ENCODE data around the gene CHAF1B. TPM values are rescaled to one million over a fixed set of nuclear protein-coding genes. Genes with fewer than 3 reads are reported as not detected.
"Not testable (repeated sequence)": the region's sequence is repeated elsewhere in the genome, so short reads cannot be mapped to it uniquely, and the experiment has no call there.

The CHAF1B gene
- total RNA-seq, 4 donors from 2014 or later, result 1.2 to 3.9 (median 2.6) TPM

DNA sequence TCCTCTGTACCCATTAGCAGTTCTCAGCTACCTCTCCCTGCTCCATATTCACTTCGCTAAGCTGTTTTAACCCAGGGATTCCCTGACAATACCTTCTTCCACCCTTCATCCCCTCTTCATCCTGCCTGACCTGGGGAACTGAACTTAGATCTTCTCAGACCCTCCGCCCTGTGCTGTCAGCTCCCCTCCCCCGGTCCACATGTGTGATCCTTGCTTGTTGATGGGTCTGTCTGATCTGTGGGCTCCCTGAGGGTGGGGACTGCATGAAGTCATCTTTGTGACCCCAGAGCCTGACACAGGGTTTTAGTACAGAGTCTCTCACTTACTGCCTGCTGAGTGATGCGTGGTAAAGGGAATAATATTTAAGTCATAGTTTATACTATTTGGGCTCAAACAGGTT is 11.8 kb downstream of the CHAF1B start:
- Histone ChIP-seq H3K36me3 (peaks cover 17% of the 10 kb centered on the region), H3K9me3 (no peaks in the 10 kb centered on the region), H3K4me3 (no peak overlapping the region), H3K27me3 (no peaks in the 10 kb centered on the region), H3K27ac (no peak overlapping the region), H3K4me1 (no peaks in the 10 kb centered on the region)
- peak; percentile 30 to 63 for DNase-seq (ENCODE audit: low spot score in 2 of 2)
- WGBS, result 93% methylated on average over 4 of the region's 4 CpGs
- TF ChIP-seq POLR2A (IDR thresholded peaks at IDR 0.05) (no peak), POLR2AphosphoS5 (IDR thresholded peaks at IDR 0.05) (no peak), EP300 (IDR thresholded peaks at IDR 0.05) (no peak)
- TF ChIP-seq, protein P1, sequence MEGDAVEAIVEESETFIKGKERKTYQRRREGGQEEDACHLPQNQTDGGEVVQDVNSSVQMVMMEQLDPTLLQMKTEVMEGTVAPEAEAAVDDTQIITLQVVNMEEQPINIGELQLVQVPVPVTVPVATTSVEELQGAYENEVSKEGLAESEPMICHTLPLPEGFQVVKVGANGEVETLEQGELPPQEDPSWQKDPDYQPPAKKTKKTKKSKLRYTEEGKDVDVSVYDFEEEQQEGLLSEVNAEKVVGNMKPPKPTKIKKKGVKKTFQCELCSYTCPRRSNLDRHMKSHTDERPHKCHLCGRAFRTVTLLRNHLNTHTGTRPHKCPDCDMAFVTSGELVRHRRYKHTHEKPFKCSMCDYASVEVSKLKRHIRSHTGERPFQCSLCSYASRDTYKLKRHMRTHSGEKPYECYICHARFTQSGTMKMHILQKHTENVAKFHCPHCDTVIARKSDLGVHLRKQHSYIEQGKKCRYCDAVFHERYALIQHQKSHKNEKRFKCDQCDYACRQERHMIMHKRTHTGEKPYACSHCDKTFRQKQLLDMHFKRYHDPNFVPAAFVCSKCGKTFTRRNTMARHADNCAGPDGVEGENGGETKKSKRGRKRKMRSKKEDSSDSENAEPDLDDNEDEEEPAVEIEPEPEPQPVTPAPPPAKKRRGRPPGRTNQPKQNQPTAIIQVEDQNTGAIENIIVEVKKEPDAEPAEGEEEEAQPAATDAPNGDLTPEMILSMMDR (IDR thresholded peaks at IDR 0.05), result no peak

DNA sequence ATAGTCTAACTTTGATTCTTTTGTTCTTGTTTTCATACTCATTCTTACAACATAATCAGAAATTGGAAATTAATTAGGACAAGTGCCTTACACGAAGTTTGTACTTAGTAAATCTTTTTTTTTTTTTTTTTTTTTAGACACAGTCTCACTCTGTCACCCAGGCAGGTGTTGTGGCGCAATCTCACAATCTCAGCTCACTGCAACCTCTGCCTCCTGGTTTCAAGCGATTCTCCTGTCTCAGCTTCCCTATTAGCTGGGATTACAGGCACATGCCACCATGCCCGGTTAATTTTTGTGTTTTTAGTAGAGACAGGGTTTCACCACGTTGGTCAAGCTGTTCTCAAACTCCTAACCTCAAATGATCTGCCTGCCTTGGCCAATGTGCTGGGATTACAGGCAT is 12.4 kb downstream of the CHAF1B start:
- 76% methylated on average over 5 of the region's 5 CpGs for WGBS
- no peak overlapping the region for H3K27ac ChIP-seq
- no peaks in the 10 kb centered on the region for H3K4me1 ChIP-seq
- H3K36me3 ChIP-seq, result peaks cover 18% of the 10 kb centered on the region
- H3K9me3 ChIP-seq, result no peaks in the 10 kb centered on the region
- no peak for TF ChIP-seq POLR2A (IDR thresholded peaks at IDR 0.05)
- no peak overlapping the region for H3K4me3 ChIP-seq
- H3K27me3 ChIP-seq, result no peaks in the 10 kb centered on the region
- no peak for DNase-seq (ENCODE audit: low spot score in 2 of 2)

DNA sequence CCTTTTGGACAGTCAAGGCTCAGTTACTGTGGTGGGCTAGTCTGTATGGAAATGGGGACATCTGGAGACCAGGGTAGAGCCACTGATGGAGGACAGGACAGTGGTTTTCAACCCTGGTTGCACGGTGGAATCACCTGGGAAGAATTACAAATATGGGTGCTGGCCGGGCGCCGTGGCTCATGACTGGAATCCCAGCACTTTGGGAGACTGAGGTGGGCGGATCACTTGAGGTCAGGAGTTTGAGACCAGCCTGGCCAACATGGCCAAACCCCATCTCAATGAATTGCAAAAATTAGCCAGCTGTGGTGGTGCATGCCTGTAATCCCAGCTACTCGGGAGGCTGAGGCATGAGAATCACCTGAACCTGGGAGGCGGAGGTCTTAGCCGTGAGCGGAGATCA is 14.5 kb downstream of the CHAF1B start:
- H3K36me3 ChIP-seq, result peaks cover 20% of the 10 kb centered on the region

DNA sequence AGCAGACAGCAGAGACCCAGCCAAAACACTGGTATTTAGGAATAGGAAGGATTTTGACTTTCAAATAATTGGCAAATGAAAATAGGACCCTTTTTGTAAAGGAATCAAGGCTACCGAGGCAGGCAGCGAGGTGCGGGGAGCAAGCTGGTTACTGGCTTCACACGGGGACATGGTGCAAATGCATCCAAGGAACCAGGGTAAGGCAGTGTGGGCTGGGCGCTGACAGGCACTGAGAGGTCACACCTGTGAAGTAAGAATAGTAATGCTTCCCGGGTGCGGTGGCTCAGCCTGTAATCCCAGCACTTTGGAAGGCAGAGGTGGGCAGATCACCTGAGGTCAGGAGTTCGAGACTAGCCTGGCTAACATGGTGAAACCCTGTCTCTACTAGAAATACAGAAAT is 15.5 kb downstream of the CHAF1B start:
- 91% methylated on average over 8 of the region's 8 CpGs for WGBS
- Histone ChIP-seq H3K27me3 (no peaks in the 10 kb centered on the region), H3K27ac (no peak overlapping the region), H3K4me1 (no peaks in the 10 kb centered on the region), H3K4me3 (no peak overlapping the region), H3K9me3 (no peaks in the 10 kb centered on the region), H3K36me3 (peaks cover 17% of the 10 kb centered on the region)
- TF ChIP-seq POLR2AphosphoS5 (IDR thresholded peaks at IDR 0.05), result no peak
- TF ChIP-seq EP300 (IDR thresholded peaks at IDR 0.05), result no peak
- TF ChIP-seq POLR2A (IDR thresholded peaks at IDR 0.05), result no peak
- TF ChIP-seq, protein P1 (IDR thresholded peaks at IDR 0.05), result no peak
- no peak for DNase-seq (ENCODE audit: low spot score in 2 of 2)

More for the DNA sequence above, 14.5 kb downstream of the CHAF1B start:
- peak in 1 of 2 donors; percentile 34 for DNase-seq (ENCODE audit: low spot score in 2 of 2)
- H3K9me3 ChIP-seq, H3K4me1 ChIP-seq, H3K27me3 ChIP-seq, H3K4me3 ChIP-seq, H3K27ac ChIP-seq: not testable (repeated sequence)
- WGBS, result 98% methylated on average over 7 of the region's 9 CpGs

DNA sequence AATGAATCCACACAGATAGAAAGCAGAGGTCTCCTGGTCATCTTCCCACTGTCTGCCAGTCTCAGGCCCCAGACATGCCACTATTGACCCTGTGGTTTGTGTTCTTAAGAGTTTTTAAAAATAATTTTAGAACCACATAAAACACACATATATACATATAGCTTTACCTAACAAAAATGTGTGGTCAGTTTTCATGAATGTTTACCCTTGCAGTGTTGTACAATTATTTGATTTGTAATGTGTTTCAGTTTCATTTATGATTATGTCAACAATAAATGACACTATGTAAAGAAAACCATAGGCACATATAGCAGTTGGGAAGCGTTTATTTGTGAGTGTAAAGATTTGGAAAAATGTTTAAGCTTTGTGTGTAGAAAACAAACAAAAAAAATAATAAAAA is 17.1 kb downstream of the CHAF1B start:
- H3K27ac ChIP-seq, result no peak overlapping the region
- H3K4me3 ChIP-seq, result no peak overlapping the region
- DNase-seq (ENCODE audit: low spot score in 2 of 2), result no peak
- H3K9me3 ChIP-seq, result no peaks in the 10 kb centered on the region
- H3K36me3 ChIP-seq, result peaks cover 14% of the 10 kb centered on the region
- no peak for TF ChIP-seq EP300 (IDR thresholded peaks at IDR 0.05)
- TF ChIP-seq POLR2AphosphoS5 (IDR thresholded peaks at IDR 0.05), result no peak
- TF ChIP-seq, protein P1 (IDR thresholded peaks at IDR 0.05), result no peak
- TF ChIP-seq POLR2A (IDR thresholded peaks at IDR 0.05), result no peak
- H3K4me1 ChIP-seq, result no peaks in the 10 kb centered on the region
- no peaks in the 10 kb centered on the region for H3K27me3 ChIP-seq
- 98% methylated on average over 1 of the region's 1 CpG for WGBS

DNA sequence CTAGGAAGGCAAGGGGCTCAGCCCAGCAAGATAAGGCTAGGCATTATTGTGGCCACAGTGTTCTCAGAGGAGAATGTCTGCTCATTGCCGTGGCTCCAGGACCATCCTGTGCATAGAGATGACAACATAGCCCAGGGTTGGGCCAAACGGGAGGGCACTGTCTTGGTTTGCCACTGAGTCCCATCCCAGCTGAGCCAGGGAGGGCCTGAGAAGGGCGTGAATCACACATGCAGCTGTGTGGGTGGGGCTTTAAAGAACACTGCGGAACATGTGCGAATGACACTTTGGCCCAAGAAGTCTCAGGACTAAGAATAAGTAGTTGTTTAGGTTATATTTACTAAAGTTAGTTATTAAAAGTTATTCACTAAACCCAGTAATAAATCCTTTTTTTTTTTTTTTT is 18.5 kb downstream of the CHAF1B start:
- Histone ChIP-seq H3K27me3 (no peaks in the 10 kb centered on the region), H3K9me3 (no peaks in the 10 kb centered on the region), H3K27ac (no peak overlapping the region), H3K36me3 (peaks cover 14% of the 10 kb centered on the region), H3K4me1 (no peaks in the 10 kb centered on the region), H3K4me3 (no peak overlapping the region)
- 80% methylated on average over 5 of the region's 5 CpGs for WGBS
- no peak for DNase-seq (ENCODE audit: low spot score in 2 of 2)
- TF ChIP-seq POLR2AphosphoS5 (IDR thresholded peaks at IDR 0.05), result no peak
- no peak for TF ChIP-seq EP300 (IDR thresholded peaks at IDR 0.05)
- TF ChIP-seq POLR2A (IDR thresholded peaks at IDR 0.05), result no peak
- TF ChIP-seq, protein P1 (IDR thresholded peaks at IDR 0.05), result no peak

Data from suprapubic skin (tissue), 4 donors.